Activated CD4-positive, alpha-beta T cell treated with anti-CD3 and anti-CD28 coated beads, Interleukin-2, amount 50 U/mL, for 1 hour (primary cell): ENCODE data around the gene LRRC74B.
"Not testable (repeated sequence)": the region's sequence is repeated elsewhere in the genome, so short reads cannot be mapped to it uniquely, and the experiment has no call there.

Experiments used
- DNase-seq: peaks from one replicate; pipeline ENCODE4 v3.0.0-alpha.2; 2020

LRRC74B gene

GRCh38 chr22:21032868-21033688 lies 12.7 kb upstream of the LRRC74B start:
- no peak for DNase-seq

- DNase-seq = no peak
Observed at GRCh38 chr22:21033895-21034294, 11.9 kb upstream of the LRRC74B start.

GRCh38 chr22:21034989-21035388 lies 10.8 kb upstream of the LRRC74B start:
- DNase-seq = no peak

- DNase-seq = no peak
Observed at GRCh38 chr22:21038405-21038804, 7.3 kb upstream of the LRRC74B start.

GRCh38 chr22:21039158-21039557 lies 6.6 kb upstream of the LRRC74B start:
- not testable (repeated sequence) for DNase-seq

- no peak for DNase-seq
Observed at GRCh38 chr22:21041937-21042336, 3.8 kb upstream of the LRRC74B start.

GRCh38 chr22:21042978-21043859 lies 2.5 kb upstream of the LRRC74B start:
- DNase-seq = no peak

GRCh38 chr22:21043860-21044535 lies 1.7 kb upstream of the LRRC74B start:
- no peak for DNase-seq

- no peak for DNase-seq
Observed at GRCh38 chr22:21044931-21045584, 688 bp upstream of the LRRC74B start.

GRCh38 chr22:21047035-21047661 lies 1.4 kb downstream of the LRRC74B start:
- DNase-seq = no peak

GRCh38 chr22:21047730-21048129 lies 2.0 kb downstream of the LRRC74B start:
- no peak for DNase-seq

GRCh38 chr22:21048448-21048847 lies 2.7 kb downstream of the LRRC74B start:
- DNase-seq = not testable (repeated sequence)

GRCh38 chr22:21048965-21049364 lies 3.2 kb downstream of the LRRC74B start:
- not testable (repeated sequence) for DNase-seq

GRCh38 chr22:21051145-21051830 lies 5.5 kb downstream of the LRRC74B start:
- DNase-seq = no peak

GRCh38 chr22:21051831-21052400 lies 6.2 kb downstream of the LRRC74B start:
- no peak for DNase-seq

GRCh38 chr22:21052715-21053459 lies 7.1 kb downstream of the LRRC74B start:
- no peak for DNase-seq

GRCh38 chr22:21054046-21054713 lies 8.4 kb downstream of the LRRC74B start:
- DNase-seq = no peak

- DNase-seq = no peak
Observed at GRCh38 chr22:21054714-21055563, 9.2 kb downstream of the LRRC74B start.

GRCh38 chr22:21055564-21055834 lies 9.8 kb downstream of the LRRC74B start:
- no peak for DNase-seq
